Hepatocyte (in vitro differentiated cells): ENCODE measurements around the gene DLG2. TPM values are rescaled to one million over a fixed set of nuclear protein-coding genes. Genes with fewer than 3 reads are reported as not detected.

Source experiments
- DNase-seq: peaks from one replicate; pipeline ENCODE4 v3.0.0-alpha.2; 2016; ENCODE audit warnings: low spot score
- H2AFZ ChIP-seq: fragments of 200-600 bp; sonication (generic); 2 replicates; pipeline ENCODE4 v1.6.0; 2016; ENCODE audit warnings: antibody characterized with exemption, mild to moderate bottlenecking
- H3K27ac ChIP-seq: fragments of 200-600 bp; sonication (generic); 2 replicates; pipeline ENCODE4 v1.5.1; 2016; ENCODE audit warnings: mild to moderate bottlenecking
- H3K27me3 ChIP-seq: fragments of 200-600 bp; sonication (generic); 2 replicates; pipeline ENCODE4 v1.6.1; 2016
- H3K36me3 ChIP-seq: fragments of 200-600 bp; sonication (generic); replicated peaks from 2 replicates; pipeline ENCODE4 v1.5.1; 2016; ENCODE audit warnings: low read depth; ENCODE audit not compliant: insufficient read depth
- H3K4me1 ChIP-seq: fragments of 200-600 bp; sonication (generic); 2 replicates; pipeline ENCODE4 v1.5.1; 2016; ENCODE audit warnings: mild to moderate bottlenecking, moderate library complexity; ENCODE audit not compliant: insufficient read depth
- H3K4me2 ChIP-seq: fragments of 200-600 bp; sonication (generic); 2 replicates; pipeline ENCODE4 v1.6.0; 2016
- H3K4me3 ChIP-seq: fragments of 200-600 bp; sonication (generic); 2 replicates; pipeline ENCODE4 v1.5.1; 2016; ENCODE audit warnings: mild to moderate bottlenecking
- H3K79me2 ChIP-seq: fragments of 200-600 bp; sonication (generic); 2 replicates; pipeline ENCODE4 v1.6.0; 2017; ENCODE audit warnings: mild to moderate bottlenecking
- H3K9me2 ChIP-seq: fragments of 200-600 bp; sonication (generic); replicated peaks from 2 replicates; pipeline ENCODE4 v1.6.0; 2017; ENCODE audit warnings: mild to moderate bottlenecking; ENCODE audit not compliant: insufficient read depth
- H3K9me3 ChIP-seq: fragments of 200-600 bp; sonication (generic); 2 replicates; pipeline ENCODE4 v1.5.1; 2016; ENCODE audit warnings: low read depth, mild to moderate bottlenecking
- H4K20me1 ChIP-seq: fragments of 200-600 bp; sonication (generic); 2 replicates; pipeline ENCODE4 v1.6.0; 2016; ENCODE audit warnings: mild to moderate bottlenecking; ENCODE audit not compliant: insufficient read depth, poor library complexity, severe bottlenecking
- CTCF ChIP-seq: fragments of 200-600 bp; sonication (generic); IDR thresholded peaks from 2 replicates; pipeline ENCODE4 v1.5.1; 2016; ENCODE audit warnings: antibody characterized with exemption, mild to moderate bottlenecking; ENCODE audit not compliant: poor library complexity
- EZH2 ChIP-seq: fragments of 200-600 bp; sonication (generic); IDR thresholded peaks from 2 replicates; pipeline ENCODE4 v1.6.1; 2016; ENCODE audit warnings: antibody characterized with exemption, mild to moderate bottlenecking, borderline replicate concordance
- EZH2phosphoT487 ChIP-seq: fragments of 200-600 bp; sonication (generic); IDR thresholded peaks from one replicate; pipeline ENCODE4 v1.6.1; 2018; ENCODE audit warnings: antibody characterized with exemption, mild to moderate bottlenecking, low read depth, moderate library complexity; ENCODE audit not compliant: unreplicated experiment, severe bottlenecking
- WGBS: methylation state at CpG from one replicate; pipeline ENCODE4 v1.1.6; 2016; ENCODE audit warnings: low lambda C conversion rate; ENCODE audit errors: missing lambda C conversion rate; 5-methylcytosine and 5-hydroxymethylcytosine counted together
- polyA plus RNA-seq: library from polyadenylated mRNA; unstranded; fragments of >200 nt; fragmentation: Nextera tagmentation; extraction: Ambion mirVana; gene quantifications from 2 replicates; pipeline ENCODE4 v1.2.1, GENCODE V29; 2016
- total RNA-seq: library from RNA; depleted of rRNA; stranded (reverse); fragments of >200 nt; gene quantifications from 2 replicates; pipeline ENCODE4 v1.2.3, GENCODE V29; 2014

The DLG2 gene
- total and polyA plus RNA-seq, 2 experiments from 2014 or later: 2.6 to 6.8 TPM

GRCh38 chr11:84455691-84456090 lies 1171.5 kb downstream of the DLG2 start:
- no peaks in the 10 kb centered on the region for H3K79me2 ChIP-seq
- H4K20me1 ChIP-seq: no peaks in the 10 kb centered on the region
- no peak for TF ChIP-seq CTCF
- TF ChIP-seq EZH2: no peak
- no peak for TF ChIP-seq EZH2phosphoT487
- no peaks in the 10 kb centered on the region for H3K9me3 ChIP-seq
- no peak overlapping the region for H3K4me2 ChIP-seq
- no peak overlapping the region for H3K27ac ChIP-seq
- DNase-seq: no peak
- no peak overlapping the region for H2AFZ ChIP-seq
- no peaks in the 10 kb centered on the region for H3K27me3 ChIP-seq
- H3K4me3 ChIP-seq: no peak overlapping the region
- 87% methylated on average over 3 of the region's 3 CpGs for WGBS
- H3K9me2 ChIP-seq: no peaks in the 10 kb centered on the region
- H3K4me1 ChIP-seq: no peaks in the 10 kb centered on the region
- no peaks in the 10 kb centered on the region for H3K36me3 ChIP-seq

GRCh38 chr11:84452211-84452610 lies 1174.9 kb downstream of the DLG2 start:
- H3K79me2 ChIP-seq: no peaks in the 10 kb centered on the region
- no peak for DNase-seq
- no peaks in the 10 kb centered on the region for H4K20me1 ChIP-seq
- H2AFZ ChIP-seq: no peak overlapping the region
- H3K4me1 ChIP-seq: no peaks in the 10 kb centered on the region
- H3K4me2 ChIP-seq: no peak overlapping the region
- no peaks in the 10 kb centered on the region for H3K9me3 ChIP-seq
- H3K4me3 ChIP-seq: no peak overlapping the region
- H3K36me3 ChIP-seq: no peaks in the 10 kb centered on the region
- TF ChIP-seq EZH2phosphoT487 (no peak), CTCF (no peak), EZH2 (no peak)
- no peaks in the 10 kb centered on the region for H3K9me2 ChIP-seq
- H3K27ac ChIP-seq: no peak overlapping the region
- H3K27me3 ChIP-seq: no peaks in the 10 kb centered on the region

- TF ChIP-seq CTCF (no peak), EZH2 (no peak)
- Histone ChIP-seq H4K20me1 (no peaks in the 10 kb centered on the region), H3K79me2 (no peaks in the 10 kb centered on the region), H3K4me1 (no peaks in the 10 kb centered on the region), H3K36me3 (no peaks in the 10 kb centered on the region), H3K9me3 (no peaks in the 10 kb centered on the region), H3K27me3 (peaks cover 8% of the 10 kb centered on the region), H2AFZ (no peak overlapping the region), H3K27ac (no peak overlapping the region), H3K4me3 (no peak overlapping the region), H3K4me2 (no peak overlapping the region), H3K9me2 (no peaks in the 10 kb centered on the region)
- DNase-seq: no peak
These were observed 1188.6 kb downstream of the DLG2 start for GRCh38 chr11:84438565-84438964.
